ENCODE results near the gene BRD1.

BRD1 gene

DNA sequence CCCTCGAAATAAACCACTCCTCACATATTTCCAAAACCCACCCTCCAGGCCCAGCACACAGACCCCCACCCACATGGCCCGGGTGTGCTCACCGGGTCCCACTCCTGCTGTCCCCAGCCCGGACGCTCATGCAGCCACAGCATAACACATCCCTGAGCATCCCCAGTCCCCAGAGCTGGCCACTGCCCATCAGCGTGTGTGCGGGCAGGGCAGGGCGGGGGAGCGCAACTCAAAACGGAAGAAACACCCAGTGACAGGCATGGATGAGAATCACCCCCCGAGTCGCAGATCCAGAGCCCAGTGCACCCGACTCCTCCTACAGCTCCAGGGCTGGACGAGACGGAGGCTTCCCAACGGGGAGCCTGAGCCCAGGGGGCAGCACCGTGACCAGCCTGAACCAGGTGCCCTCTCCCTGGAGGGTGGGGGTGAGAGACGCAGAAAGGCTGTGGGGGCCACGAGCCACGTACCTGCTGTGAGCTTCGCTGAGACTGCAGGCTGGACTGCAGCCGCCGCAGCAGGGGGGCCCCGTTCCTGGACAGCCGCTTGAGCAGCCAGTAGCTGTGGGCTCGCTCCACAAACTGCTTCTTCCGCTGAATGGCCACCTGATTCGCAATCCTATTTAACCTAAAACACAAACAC lies 23.8 kb downstream of the BRD1 start:
- in situ Hi-C loops (cut with MboI; ENCODE audit: low sequenced_read_pairs): no loop called here

DNA sequence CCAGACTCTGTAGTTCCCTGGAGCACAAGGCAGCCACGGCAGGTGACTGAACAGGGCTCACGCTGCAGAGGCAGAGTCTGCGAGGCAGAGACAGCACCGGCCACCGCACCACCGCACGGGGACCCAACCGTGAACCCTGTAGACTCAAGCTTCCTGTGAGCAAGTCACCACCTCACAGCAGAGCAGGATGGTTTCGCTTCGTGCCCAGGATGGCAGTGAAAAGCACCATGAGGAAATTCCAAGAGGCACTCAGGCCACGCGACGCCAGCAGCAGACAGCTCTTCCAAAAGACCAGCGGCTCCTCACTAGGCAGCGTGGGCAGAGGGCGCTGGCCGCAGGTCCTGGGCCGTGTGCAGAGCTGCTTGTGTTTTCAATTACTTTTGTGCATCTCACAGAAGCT lies 24.5 kb downstream of the BRD1 start:
- in situ Hi-C loops (cut with MboI; ENCODE audit: low sequenced_read_pairs): no loop called here

DNA sequence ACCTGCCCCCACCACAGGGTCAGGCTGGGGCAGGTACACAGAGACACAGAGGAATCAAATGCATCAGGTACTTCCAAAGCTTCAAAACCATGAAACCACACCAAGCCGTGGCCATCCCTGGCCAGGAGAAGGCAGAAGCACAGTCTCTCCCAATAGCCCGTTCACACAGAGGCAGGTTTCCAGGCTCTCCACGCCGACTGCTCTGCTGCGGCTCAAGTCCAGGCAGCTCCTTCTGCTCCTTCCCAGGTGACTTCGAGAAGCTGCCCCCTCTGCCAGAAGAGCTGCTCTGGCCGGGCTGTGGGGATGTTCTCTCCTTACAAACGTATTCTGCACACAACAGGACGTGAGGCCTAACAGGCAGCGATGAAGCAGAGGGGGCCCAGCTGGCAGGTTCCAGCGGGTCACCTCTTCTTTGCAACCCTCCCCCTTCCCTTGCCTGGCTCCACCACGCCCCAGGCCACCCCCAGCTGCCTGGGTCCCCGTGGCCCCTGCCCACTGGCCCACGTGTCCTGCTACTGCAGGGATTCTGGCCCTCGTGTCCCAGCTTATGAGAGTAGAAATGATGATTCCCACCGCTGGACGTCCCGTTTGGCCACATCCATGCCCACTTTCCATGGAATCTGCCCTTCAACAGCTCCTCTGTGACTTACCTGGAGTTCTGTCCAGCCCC lies 26.1 kb downstream of the BRD1 start:
- in situ Hi-C loops (cut with MboI; ENCODE audit: low sequenced_read_pairs): no loop called here

DNA sequence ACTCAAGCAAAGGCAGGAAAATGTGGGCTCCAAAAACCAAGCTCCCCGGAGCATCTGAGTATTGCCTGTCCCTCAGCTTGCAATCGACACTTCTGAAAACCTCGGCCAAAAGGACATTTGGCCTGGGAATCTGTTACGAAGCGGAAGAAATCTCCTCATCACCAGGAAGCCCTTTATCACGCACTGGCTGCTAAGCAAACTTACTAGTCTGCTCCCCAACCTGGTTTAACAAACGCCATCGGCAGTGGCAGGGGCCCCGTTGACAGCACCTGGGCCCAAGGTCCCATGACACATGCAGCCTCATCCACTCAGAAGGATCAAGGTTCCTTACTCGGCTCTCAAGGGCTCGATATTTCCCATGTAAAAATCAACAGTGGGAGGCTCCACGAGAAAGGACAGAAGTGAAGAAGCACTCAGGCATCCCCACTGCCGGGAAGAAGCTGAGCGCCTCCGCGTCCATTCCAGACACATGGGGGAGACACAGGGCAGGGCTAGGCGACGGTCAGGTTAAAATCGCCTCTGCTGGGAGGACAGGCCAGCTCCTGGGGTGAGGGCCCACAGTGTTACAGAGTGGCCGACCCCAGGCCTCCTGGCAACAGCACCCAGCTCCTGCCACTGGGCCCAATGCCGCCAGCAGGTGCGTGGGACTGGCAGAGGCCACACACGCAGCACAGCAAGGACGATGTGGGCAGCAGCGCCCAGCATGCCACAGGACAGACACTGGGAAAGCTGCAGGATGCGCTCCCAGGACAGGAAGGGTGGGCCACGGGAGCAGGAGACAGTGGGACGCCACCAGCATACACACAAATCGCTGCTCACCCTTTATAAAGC lies 27.1 kb downstream of the BRD1 start:
- in situ Hi-C loops (cut with MboI; ENCODE audit: low sequenced_read_pairs): no loop called here

- in situ Hi-C loops (cut with MboI; ENCODE audit: low sequenced_read_pairs): no loop called here
Observed at GRCh38 chr22:49799431-49800075, 28.1 kb downstream of the BRD1 start.

GRCh38 chr22:49798486-49799151 lies 29.1 kb downstream of the BRD1 start:
- in situ Hi-C loops (cut with MboI; ENCODE audit: low sequenced_read_pairs): no loop called here

GRCh38 chr22:49797706-49798105 lies 30.0 kb downstream of the BRD1 start:
- in situ Hi-C loops (cut with MboI; ENCODE audit: low sequenced_read_pairs): no loop called here

- in situ Hi-C loops (cut with MboI; ENCODE audit: low sequenced_read_pairs): no loop called here
Observed at GRCh38 chr22:49796596-49797270, 30.9 kb downstream of the BRD1 start.

DNA sequence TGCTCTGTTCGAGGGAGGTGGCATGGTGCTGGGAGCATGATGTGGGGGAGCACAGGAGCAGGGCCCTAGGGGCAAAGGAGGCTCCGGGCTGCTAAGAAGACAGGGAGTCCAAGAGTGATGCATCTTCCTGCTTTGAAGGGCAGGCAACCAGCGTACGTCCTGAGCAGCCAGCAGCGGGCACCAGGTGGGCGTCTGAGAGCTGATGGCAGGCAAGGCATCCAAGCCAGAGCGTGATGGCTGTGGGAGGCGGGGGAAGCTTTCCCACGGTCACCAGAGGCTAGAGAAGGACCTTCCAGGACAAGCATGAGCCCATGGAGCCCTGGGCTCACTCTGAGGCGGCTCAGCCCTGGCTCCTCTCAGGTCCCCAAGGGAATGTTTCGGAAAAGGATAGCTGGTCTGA lies 32.2 kb downstream of the BRD1 start:
- in situ Hi-C loops (cut with MboI; ENCODE audit: low sequenced_read_pairs): no loop called here

DNA sequence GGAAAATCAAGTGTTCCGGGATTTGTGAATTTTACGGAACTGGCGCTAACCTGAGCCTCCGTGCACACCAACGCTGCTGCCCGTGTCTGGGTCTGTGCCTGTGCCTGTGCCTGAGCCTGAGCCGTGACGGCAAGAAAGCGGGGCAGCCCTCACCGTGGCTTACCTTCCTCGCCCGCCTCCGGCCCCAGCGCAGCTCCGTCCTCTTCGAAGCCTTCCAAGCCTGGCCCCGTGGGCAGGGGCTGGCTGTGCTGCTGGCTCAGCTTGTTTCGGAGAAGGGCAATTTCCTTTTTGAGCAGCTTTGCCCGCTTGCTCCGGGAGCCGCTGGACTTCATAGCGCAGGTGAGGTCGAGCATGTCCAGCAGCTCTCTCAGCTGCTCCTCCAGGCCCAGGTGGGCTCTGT lies 33.8 kb downstream of the BRD1 start:
- in situ Hi-C loops (cut with MboI; ENCODE audit: low sequenced_read_pairs): no loop called here

DNA sequence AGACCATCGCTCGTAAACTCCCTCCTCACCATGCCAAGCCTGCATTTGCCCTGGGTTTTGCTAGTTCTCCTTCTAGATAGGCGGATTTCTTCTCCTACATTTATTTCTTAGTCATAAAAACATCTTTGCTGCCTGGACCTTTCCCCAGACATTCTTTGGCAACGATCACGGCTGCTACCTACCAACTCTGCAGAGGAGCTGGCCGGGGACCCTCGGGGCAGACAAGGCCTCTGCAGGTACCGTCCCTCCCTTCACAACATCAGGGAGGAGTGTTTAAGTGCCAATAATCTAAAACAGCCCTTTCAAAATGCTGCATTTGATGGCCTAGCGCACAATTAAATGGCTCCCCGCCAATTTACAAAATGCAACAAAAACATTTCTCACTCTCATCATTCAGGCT lies 34.4 kb downstream of the BRD1 start:
- in situ Hi-C loops (cut with MboI; ENCODE audit: low sequenced_read_pairs): no loop called here

DNA sequence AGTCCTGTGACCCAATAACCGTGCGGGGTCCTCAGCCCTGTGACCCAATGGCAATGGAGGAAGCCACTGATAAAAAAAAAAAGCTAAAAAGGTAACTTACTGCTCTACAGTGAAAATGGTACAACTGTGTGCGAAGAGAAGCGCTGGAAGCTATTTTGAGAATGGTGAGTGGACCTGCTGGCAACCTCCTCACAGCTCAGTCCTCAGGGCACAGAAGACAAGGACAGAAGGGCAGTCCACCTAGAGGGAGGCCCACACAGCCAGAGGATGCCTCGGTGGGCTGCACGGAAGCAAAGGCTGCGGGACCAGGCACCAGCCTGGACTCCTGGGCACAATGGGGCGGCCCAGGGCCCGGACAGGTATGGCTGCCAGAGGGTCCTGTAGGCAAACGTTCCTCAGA lies 35.6 kb downstream of the BRD1 start:
- in situ Hi-C loops (cut with MboI; ENCODE audit: low sequenced_read_pairs): no loop called here

- in situ Hi-C loops (cut with MboI; ENCODE audit: low sequenced_read_pairs): no loop called here
Observed at GRCh38 chr22:49791682-49792081, 36.0 kb downstream of the BRD1 start.

DNA sequence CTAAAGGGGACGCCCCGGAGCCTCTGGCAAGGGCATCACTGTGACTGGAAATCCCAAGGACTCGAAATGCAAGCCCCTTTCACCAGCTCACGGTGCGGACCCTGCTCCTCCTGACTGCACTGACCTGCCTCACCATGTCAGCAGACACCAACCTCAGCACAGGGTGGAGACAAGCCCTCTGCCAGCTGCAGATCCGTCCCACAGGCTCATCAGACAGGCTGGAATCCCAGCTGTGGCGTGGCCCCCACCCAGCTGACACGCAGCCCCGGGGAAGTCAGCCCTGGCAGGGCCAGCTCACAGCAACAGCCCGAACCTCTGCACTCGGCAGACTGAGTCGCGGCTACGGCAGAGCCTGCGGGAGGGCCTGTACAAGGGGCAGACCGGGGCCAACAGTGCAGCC lies 36.8 kb downstream of the BRD1 start:
- in situ Hi-C loops (cut with MboI; ENCODE audit: low sequenced_read_pairs): no loop called here

GRCh38 chr22:49789289-49790141 lies 38.2 kb downstream of the BRD1 start:
- in situ Hi-C loops (cut with MboI; ENCODE audit: low sequenced_read_pairs): no loop called here

- in situ Hi-C loops (cut with MboI; ENCODE audit: low sequenced_read_pairs): no loop called here
Observed at GRCh38 chr22:49788504-49788903, 39.2 kb downstream of the BRD1 start.

GRCh38 chr22:49787861-49788260 lies 39.8 kb downstream of the BRD1 start:
- in situ Hi-C loops (cut with MboI; ENCODE audit: low sequenced_read_pairs): no loop called here

DNA sequence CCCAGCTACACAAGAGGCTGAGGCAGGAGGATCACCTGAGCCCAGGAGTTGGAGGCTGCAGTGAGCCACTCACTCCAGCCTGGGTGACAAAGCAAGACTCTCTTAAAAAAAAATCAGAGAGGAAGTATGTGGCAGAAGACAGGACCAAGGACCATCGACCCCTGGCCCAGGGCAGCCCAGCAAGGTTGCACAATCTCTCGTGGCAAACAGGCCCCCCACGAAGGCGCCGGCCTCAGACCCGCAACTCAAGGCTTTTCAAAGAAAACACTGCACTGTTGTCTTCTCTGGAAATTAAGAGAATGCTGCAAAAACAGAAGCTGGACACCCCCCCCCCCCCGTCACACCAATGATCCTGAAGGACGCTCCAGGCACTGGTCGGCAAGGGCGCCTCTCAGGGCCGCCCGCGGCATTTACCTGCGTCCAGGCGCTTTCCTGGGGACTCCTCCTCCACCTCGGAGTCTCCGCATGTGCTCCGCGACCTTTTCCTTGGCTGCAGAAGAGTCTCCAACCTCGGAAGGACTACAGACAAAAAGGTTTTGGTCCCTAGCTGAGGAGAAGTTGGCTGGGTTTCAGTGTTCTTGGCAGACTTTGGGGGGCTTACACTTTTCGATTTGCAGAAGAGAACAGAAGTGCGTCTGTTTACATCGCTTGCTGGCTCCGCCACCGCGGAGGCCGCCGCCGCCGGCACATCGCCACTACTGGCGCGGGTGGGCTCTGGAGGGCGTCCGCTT lies 40.5 kb downstream of the BRD1 start:
- in situ Hi-C loops (cut with MboI; ENCODE audit: low sequenced_read_pairs): no loop called here

Data from HL-60/S4 treated with phorbol 12-myristate 13-acetate at 8.2 ng/mL for 4 days and 3 days (cell line).